ACHN (cell line): Measurements from ENCODE around the gene METTL21A.
"Not testable (repeated sequence)": the region's sequence is repeated elsewhere in the genome, so short reads cannot be mapped to it uniquely, and the experiment has no call there.

Experiments
- DNase-seq: peaks from one replicate; pipeline ENCODE4 v3.0.0-alpha.2; 2015
- in situ Hi-C: cut with HindIII; loops from 2 replicates; pipeline ENCODE4 v1.10.0; 2017; ENCODE audit warnings: low sequenced_read_pairs, low pct_ligation_motif_present, low pct_unique_long_range_greater_than_20kb

The METTL21A gene

GRCh38 chr2:207625014-207625907, at the start of gene METTL21A:
TSS of gene METTL21A (minus strand) at chr2:207625394. CDS start at chr2:207624375, 1,019 bp downstream.
- DNase-seq: peak; percentile 97
- in situ Hi-C loops: no loop called here

GRCh38 chr2:207674826-207675225, 49.6 kb upstream of the METTL21A start:
- in situ Hi-C loops: no loop called here
- peak; percentile 23 for DNase-seq

GRCh38 chr2:207674266-207674774, 49.1 kb upstream of the METTL21A start:
- in situ Hi-C loops: no loop called here
- DNase-seq: no peak

- in situ Hi-C loops: no loop called here
Observed at GRCh38 chr2:207673431-207673830, 48.2 kb upstream of the METTL21A start.

GRCh38 chr2:207670887-207671286, 45.7 kb upstream of the METTL21A start:
- in situ Hi-C loops: no loop called here
- no peak for DNase-seq

More at GRCh38 chr2:207673431-207673830, 48.2 kb upstream of the METTL21A start:
- DNase-seq: no peak

GRCh38 chr2:207663870-207664545, 38.8 kb upstream of the METTL21A start:
- in situ Hi-C loops: no loop called here
- no peak for DNase-seq

GRCh38 chr2:207662203-207662602, 37.0 kb upstream of the METTL21A start:
- in situ Hi-C loops: no loop called here
- DNase-seq: no peak

- DNase-seq: no peak
- in situ Hi-C loops: no loop called here
Observed at GRCh38 chr2:207660994-207661393, 35.8 kb upstream of the METTL21A start.

- DNase-seq: no peak
Observed at GRCh38 chr2:207658156-207658555, 33.0 kb upstream of the METTL21A start.

GRCh38 chr2:207655000-207655399, 29.8 kb upstream of the METTL21A start:
- no peak for DNase-seq
- in situ Hi-C loops: no loop called here

More at GRCh38 chr2:207658156-207658555, 33.0 kb upstream of the METTL21A start:
- in situ Hi-C loops: no loop called here

GRCh38 chr2:207646582-207646981, 21.4 kb upstream of the METTL21A start:
- DNase-seq, in situ Hi-C loops: not testable (repeated sequence)

GRCh38 chr2:207643892-207644291, 18.7 kb upstream of the METTL21A start:
- no peak for DNase-seq
- in situ Hi-C loops: no loop called here

- DNase-seq: no peak
- in situ Hi-C loops: no loop called here
Observed at GRCh38 chr2:207640661-207641060, 15.5 kb upstream of the METTL21A start.

GRCh38 chr2:207640160-207640559, 15.0 kb upstream of the METTL21A start:
- in situ Hi-C loops: no loop called here
- DNase-seq: no peak

GRCh38 chr2:207639288-207639687, 14.1 kb upstream of the METTL21A start:
- in situ Hi-C loops: loop anchor here (10.0 kb wide), 1 partner anchor 96 kb away; no protein-coding TSS in a partner anchor

GRCh38 chr2:207635468-207636200, 10.4 kb upstream of the METTL21A start:
- no peak for DNase-seq

More at GRCh38 chr2:207639288-207639687, 14.1 kb upstream of the METTL21A start:
- not testable (repeated sequence) for DNase-seq

GRCh38 chr2:207633686-207634085, 8.5 kb upstream of the METTL21A start:
- in situ Hi-C loops: loop anchor here (10.0 kb wide), 1 partner anchor 101 kb away; no protein-coding TSS in a partner anchor
- DNase-seq: no peak

More at GRCh38 chr2:207635468-207636200, 10.4 kb upstream of the METTL21A start:
- in situ Hi-C loops: loop anchor here (10.0 kb wide), 1 partner anchor 99 kb away; no protein-coding TSS in a partner anchor
